GM21515 (cell line): Measurements from ENCODE around the gene SPDYE1.

ENCODE experiments used
- ATAC-seq: cut with Tn5 transposase; IDR thresholded peaks from one replicate; pipeline ENCODE4 v1.9.1; 2021; ENCODE audit not compliant: unreplicated experiment

SPDYE1 gene

GRCh38 chr7:44042221-44042620 is 44.5 kb downstream of the SPDYE1 start:
- ATAC-seq, result no peak

- ATAC-seq, result no peak
Measured at GRCh38 chr7:44043902-44044301, 46.2 kb downstream of the SPDYE1 start.

DNA sequence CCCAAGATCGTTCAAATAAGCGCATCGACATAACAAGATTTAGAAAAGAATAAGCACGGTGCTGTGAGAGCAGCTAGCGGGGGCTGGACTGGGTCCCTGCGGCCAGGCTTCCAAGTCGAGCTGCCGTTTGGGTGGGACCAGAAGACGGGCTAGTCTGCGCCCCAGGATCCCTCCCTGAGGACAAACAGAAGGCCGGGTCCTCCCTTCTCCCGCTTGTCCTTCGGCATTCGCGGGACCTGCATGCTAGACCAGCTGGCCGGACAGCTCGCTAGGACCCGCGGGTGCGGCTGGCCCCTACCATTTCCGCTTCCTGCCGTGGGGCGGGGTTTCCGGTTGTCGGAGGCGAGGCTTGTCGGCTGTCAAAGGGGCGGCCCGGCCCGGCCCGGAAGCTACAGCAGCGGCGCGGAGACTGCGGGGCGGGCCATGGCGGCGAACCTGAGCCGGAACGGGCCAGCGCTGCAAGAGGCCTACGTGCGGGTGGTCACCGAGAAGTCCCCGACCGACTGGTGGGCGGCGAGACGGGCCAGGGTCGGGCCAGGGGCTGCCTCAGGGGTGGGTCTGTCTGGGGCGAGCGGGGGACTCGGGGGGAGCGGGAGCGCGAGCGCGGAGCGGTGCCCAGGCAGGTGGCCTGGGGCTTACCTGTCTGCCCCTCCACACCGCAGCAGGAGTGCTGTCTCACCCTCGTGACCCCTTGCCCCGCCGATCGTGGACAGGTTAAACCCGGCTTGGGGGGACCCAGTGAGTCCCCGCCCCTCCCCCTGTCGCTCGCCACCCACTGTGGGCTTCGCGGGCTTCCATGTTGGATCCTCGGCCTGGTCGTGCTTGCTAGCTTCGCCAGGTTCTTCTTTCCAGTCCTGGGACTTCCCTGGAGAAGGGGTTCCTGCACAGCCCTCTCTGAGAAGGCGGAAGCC is 46.9 kb downstream of the SPDYE1 start, which contains the start of gene DBNL:
DBNL (plus strand) TSS at position 388 of the 911 bp plus-strand sequence; CDS start at position 424, 36 bp downstream.
- peak; percentile 69 for ATAC-seq

GRCh38 chr7:44045226-44046014 is 47.7 kb downstream of the SPDYE1 start:
- ATAC-seq, result peak; percentile 15

- ATAC-seq, result peak; percentile 49
Measured at GRCh38 chr7:44046321-44047061, 48.8 kb downstream of the SPDYE1 start.

GRCh38 chr7:44048031-44048795 is 50.5 kb downstream of the SPDYE1 start:
- no peak for ATAC-seq

GRCh38 chr7:44050121-44050914 is 52.6 kb downstream of the SPDYE1 start:
- no peak for ATAC-seq

GRCh38 chr7:44050915-44051560 is 53.3 kb downstream of the SPDYE1 start:
- ATAC-seq, result no peak

DNA sequence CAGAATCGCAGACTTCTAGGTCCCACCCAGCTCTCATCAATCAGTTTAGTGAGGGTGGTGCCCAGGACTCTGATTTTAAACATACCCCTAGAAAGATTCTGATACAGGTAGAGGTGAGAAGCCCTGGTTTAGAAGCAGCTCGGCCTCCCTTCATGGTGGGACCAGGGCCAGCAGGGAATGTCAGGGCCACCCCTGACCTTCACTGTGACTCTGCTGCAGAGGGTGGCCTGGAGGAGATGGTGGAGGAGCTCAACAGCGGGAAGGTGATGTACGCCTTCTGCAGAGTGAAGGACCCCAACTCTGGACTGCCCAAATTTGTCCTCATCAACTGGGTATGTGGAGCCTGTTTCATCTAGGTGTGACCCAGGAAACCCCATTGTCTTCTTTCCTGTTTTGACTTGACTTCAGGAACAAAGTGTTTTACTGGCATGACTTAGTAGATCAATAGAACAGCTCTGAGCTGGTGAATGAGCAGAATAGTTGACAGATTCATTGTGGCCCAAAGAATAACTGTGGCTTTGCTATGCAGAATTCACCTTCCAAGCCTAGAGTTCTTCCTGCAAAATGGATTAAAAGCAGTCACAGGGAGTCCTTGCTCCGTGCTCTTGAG is 54.0 kb downstream of the SPDYE1 start:
- no peak for ATAC-seq

DNA sequence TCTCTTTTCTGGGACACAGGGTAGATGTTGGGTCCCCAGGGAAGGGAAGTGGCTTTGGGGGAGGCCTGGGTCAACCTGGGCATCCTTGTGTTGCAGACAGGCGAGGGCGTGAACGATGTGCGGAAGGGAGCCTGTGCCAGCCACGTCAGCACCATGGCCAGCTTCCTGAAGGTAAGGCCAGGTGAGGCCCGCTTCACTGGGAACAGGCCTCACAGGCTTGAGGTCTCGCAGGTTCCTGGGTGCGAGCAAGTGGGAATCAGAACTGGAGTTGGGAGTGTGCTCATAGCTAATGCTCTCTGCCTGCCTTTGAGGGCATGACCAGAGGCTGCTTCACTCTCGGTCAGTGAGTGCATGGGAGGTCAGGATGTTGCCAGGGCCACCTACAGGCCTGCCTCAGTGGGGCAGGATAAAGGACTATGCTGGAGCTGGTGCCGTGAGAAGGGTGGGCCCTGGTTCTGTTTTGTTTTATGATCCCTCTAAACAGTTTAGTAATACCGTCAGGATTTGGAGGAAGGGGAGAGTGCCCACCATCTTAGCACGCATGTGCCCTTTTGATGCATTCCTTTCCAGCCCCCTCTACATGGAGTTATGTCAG is 55.2 kb downstream of the SPDYE1 start:
- ATAC-seq, result no peak

DNA sequence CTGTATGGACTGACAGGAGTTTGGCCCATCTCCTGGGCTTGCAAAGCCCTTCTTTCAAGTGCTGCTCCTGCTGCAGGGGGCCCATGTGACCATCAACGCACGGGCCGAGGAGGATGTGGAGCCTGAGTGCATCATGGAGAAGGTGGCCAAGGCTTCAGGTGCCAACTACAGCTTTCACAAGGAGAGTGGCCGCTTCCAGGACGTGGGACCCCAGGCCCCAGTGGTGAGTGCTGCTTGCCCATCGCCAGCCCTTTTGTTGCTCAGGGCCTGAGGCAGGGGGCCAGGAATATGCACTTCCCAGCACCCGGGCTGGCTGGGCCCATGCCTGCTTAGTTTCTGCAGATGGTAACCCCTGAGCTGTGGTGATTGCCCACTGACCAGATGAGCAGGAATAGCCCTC is 59.0 kb downstream of the SPDYE1 start:
- no peak for ATAC-seq

GRCh38 chr7:44057181-44057848 is 59.6 kb downstream of the SPDYE1 start:
- ATAC-seq, result no peak

- ATAC-seq, result no peak
Measured at GRCh38 chr7:44057849-44058758, 60.4 kb downstream of the SPDYE1 start.

- ATAC-seq, result no peak
Measured at GRCh38 chr7:44058759-44059218, 61.1 kb downstream of the SPDYE1 start.

DNA sequence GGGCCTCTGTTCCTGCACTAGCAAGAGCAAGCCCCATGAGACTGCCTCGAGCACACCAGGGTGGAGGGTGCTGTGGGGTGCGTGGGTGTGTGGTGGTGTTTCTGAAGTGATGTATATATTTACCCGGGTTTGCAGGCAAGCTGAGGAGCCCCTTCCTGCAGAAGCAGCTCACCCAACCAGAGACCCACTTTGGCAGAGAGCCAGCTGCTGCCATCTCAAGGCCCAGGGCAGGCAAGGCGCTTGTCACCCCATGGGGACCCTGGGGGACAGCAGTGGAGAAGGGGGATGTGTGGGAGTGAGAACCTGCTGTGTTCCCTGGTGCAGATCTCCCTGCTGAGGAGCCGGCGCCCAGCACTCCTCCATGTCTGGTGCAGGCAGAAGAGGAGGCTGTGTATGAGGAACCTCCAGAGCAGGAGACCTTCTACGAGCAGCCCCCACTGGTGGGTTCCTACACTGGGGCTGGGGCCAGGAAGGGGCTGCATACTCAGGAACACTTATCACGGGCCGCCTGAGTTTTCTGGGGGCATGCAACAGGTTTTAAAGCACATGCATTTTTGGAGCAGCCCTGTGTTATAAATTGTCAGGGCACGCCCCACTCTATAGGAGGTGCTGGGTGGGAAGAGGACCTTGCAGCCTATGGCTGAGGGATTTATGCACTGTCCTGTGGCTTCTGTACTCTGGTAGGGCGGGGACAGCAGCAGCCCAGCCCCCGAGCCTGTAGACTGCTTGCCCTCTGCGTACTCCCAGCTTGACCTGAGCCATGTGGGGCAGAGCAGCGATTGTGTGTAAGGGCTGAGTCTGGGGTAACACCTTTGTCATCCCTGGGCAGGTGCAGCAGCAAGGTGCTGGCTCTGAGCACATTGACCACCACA is 61.8 kb downstream of the SPDYE1 start:
- no peak for ATAC-seq
